ENCODE data around the gene ZNF483. TPM values are rescaled to one million over a fixed set of nuclear protein-coding genes. Genes with fewer than 3 reads are reported as not detected.
"Not testable (repeated sequence)": the region's sequence is repeated elsewhere in the genome, so short reads cannot be mapped to it uniquely, and the experiment has no call there.

ZNF483 gene
- total RNA-seq, 1 experiment from 2014 or later = 1.3 TPM

DNA sequence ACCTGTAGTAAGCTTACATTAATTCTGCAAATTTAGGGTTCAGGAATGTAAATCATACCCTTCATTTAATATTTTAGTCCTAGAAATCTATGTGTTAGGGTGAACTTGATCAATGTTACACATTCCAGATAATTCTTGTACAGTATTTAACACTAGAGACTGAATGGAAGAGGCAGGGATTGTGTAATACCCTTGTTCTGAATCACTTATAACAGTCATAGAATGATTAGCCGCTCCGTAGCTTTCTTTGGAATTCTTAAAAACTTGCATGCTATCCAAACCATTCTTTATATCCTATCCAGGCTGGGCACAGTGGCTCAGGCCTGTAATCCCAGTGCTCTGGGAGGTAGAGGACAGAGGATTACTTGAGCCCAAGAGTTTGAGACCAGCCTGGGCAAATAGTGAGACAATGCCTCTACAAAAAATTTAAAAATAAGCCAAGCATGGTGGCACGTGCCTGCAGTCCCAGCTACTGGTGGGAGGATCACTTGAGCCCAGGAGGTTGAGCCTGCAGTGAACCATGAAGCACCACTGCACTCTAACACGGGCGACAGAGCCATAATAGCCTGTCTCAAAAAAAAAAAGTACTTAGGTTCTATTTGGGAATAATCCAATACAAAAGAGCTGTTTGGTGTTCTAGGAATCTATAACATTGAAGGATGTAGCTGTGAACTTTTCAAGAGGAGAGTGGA, 8.3 kb downstream of the ZNF483 start:
- intact Hi-C loops (cut with micrococcal nuclease) = no loop called here
- Mint-ChIP-seq H3K27ac (ENCODE audit: low read depth, unreplicated experiment) (no peak overlapping the region), H3K36me3 (ENCODE audit: insufficient read depth, unreplicated experiment) (peaks cover 21% of the 10 kb centered on the region), H3K27me3 (ENCODE audit: insufficient read depth, unreplicated experiment) (no peaks in the 10 kb centered on the region), H3K9me3 (ENCODE audit: unreplicated experiment) (peaks cover 10% of the 10 kb centered on the region), H3K4me1 (ENCODE audit: insufficient read depth, unreplicated experiment) (no peaks in the 10 kb centered on the region), H3K4me3 (ENCODE audit: unreplicated experiment) (no peak overlapping the region)
- TF ChIP-seq, protein P1, sequence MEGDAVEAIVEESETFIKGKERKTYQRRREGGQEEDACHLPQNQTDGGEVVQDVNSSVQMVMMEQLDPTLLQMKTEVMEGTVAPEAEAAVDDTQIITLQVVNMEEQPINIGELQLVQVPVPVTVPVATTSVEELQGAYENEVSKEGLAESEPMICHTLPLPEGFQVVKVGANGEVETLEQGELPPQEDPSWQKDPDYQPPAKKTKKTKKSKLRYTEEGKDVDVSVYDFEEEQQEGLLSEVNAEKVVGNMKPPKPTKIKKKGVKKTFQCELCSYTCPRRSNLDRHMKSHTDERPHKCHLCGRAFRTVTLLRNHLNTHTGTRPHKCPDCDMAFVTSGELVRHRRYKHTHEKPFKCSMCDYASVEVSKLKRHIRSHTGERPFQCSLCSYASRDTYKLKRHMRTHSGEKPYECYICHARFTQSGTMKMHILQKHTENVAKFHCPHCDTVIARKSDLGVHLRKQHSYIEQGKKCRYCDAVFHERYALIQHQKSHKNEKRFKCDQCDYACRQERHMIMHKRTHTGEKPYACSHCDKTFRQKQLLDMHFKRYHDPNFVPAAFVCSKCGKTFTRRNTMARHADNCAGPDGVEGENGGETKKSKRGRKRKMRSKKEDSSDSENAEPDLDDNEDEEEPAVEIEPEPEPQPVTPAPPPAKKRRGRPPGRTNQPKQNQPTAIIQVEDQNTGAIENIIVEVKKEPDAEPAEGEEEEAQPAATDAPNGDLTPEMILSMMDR (IDR thresholded peaks at IDR 0.05; ENCODE audit: unreplicated experiment) = no peak
- ChIA-PET CTCF (no interaction called here), POLR2A (interaction anchor here (0.9 kb wide), 1 partner anchor 8 kb away, joined by 3 read pairs; the partner anchor contains the start of gene ZNF483)
- DNase-seq (ENCODE audit: unreplicated experiment) = no peak
- BruUV-seq (replicated peaks) = no TSS peak

DNA sequence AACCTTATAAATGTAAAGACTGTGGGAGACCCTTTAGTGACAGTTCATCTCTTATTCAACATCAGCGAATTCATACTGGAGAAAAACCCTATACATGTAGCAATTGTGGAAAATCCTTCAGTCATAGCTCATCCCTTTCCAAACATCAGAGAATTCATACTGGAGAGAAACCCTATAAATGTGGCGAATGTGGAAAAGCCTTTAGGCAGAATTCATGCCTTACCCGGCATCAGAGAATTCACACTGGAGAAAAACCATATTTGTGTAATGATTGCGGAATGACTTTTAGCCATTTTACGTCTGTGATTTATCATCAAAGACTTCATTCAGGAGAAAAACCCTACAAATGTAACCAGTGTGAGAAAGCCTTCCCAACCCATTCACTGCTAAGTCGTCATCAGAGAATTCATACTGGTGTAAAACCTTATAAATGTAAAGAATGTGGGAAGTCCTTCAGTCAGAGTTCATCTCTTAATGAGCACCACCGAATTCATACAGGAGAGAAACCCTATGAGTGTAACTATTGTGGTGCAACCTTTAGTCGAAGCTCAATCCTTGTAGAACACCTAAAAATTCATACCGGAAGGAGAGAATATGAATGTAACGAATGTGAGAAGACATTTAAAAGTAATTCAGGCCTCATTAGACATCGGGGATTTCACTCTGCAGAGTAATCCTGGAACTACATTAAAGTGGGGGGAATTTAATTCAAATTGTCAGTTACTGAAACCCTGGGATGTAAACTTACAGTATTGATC, 17.7 kb downstream of the ZNF483 start:
- no peak for DNase-seq (ENCODE audit: unreplicated experiment)
- peaks cover 25% of the 10 kb centered on the region for H3K36me3 Mint-ChIP-seq (ENCODE audit: insufficient read depth, unreplicated experiment)
- H3K27ac Mint-ChIP-seq (ENCODE audit: low read depth, unreplicated experiment) = no peak overlapping the region
- no peaks in the 10 kb centered on the region for H3K4me1 Mint-ChIP-seq (ENCODE audit: insufficient read depth, unreplicated experiment)
- intact Hi-C loops (cut with micrococcal nuclease) = no loop called here
- ChIA-PET POLR2A (interaction anchor here (0.8 kb wide), 1 partner anchor 319 kb away, joined by 3 read pairs; no protein-coding TSS in a partner anchor), CTCF (interaction anchor here (0.6 to 0.7 kb wide), 2 partner anchors 11 to 931 kb away, joined by 4 read pairs; no protein-coding TSS in a partner anchor)
- H3K9me3 Mint-ChIP-seq (ENCODE audit: unreplicated experiment) = peaks cover 25% of the 10 kb centered on the region
- H3K27me3 Mint-ChIP-seq (ENCODE audit: insufficient read depth, unreplicated experiment) = no peaks in the 10 kb centered on the region
- TF ChIP-seq, protein P1 (IDR thresholded peaks at IDR 0.05; ENCODE audit: unreplicated experiment) = no peak
- BruUV-seq (replicated peaks) = no TSS peak
- no peak overlapping the region for H3K4me3 Mint-ChIP-seq (ENCODE audit: unreplicated experiment)

- Mint-ChIP-seq H3K9me3 (ENCODE audit: unreplicated experiment) (peaks cover 23% of the 10 kb centered on the region), H3K4me1 (ENCODE audit: insufficient read depth, unreplicated experiment) (no peaks in the 10 kb centered on the region), H3K36me3 (ENCODE audit: insufficient read depth, unreplicated experiment) (peaks cover 28% of the 10 kb centered on the region), H3K27me3 (ENCODE audit: insufficient read depth, unreplicated experiment) (no peaks in the 10 kb centered on the region), H3K4me3 (ENCODE audit: unreplicated experiment) (no peak overlapping the region), H3K27ac (ENCODE audit: low read depth, unreplicated experiment) (no peak overlapping the region)
- no peak for DNase-seq (ENCODE audit: unreplicated experiment)
- BruUV-seq (replicated peaks) = no TSS peak
- intact Hi-C loops (cut with micrococcal nuclease) = no loop called here
- ChIA-PET POLR2A (interaction anchor here (0.7 kb wide), 1 partner anchor 11 kb away, joined by 3 read pairs; no protein-coding TSS in a partner anchor), CTCF (interaction anchor here (0.6 kb wide), 2 partner anchors 31 to 36 kb away, joined by 3 read pairs; no protein-coding TSS in a partner anchor)
- TF ChIP-seq, protein P1 (IDR thresholded peaks at IDR 0.05; ENCODE audit: unreplicated experiment) = no peak
Measured at GRCh38 chr9:111548623-111549022, 23.6 kb downstream of the ZNF483 start.

- H3K27ac Mint-ChIP-seq (ENCODE audit: low read depth, unreplicated experiment); CTCF ChIA-PET; intact Hi-C loops (cut with micrococcal nuclease); DNase-seq (ENCODE audit: unreplicated experiment); POLR2A ChIA-PET; BruUV-seq (replicated peaks); H3K4me1 Mint-ChIP-seq (ENCODE audit: insufficient read depth, unreplicated experiment); H3K4me3 Mint-ChIP-seq (ENCODE audit: unreplicated experiment); H3K27me3 Mint-ChIP-seq (ENCODE audit: insufficient read depth, unreplicated experiment): not testable (repeated sequence)
- Mint-ChIP-seq H3K36me3 (ENCODE audit: insufficient read depth, unreplicated experiment) (peaks cover 11% of the 10 kb centered on the region), H3K9me3 (ENCODE audit: unreplicated experiment) (peaks cover 36% of the 10 kb centered on the region)
Measured at GRCh38 chr9:111555425-111555824, 30.4 kb downstream of the ZNF483 start.

All from MCF 10A (cell line).